GM19395 (cell line): Measurements from ENCODE around the gene ANKFN1.

Experiments
- ATAC-seq: cut with Tn5 transposase; IDR thresholded peaks from one replicate; pipeline ENCODE4 v1.9.1; 2021; ENCODE audit warnings: mild to moderate bottlenecking, moderate library complexity; ENCODE audit not compliant: unreplicated experiment

The ANKFN1 gene

GRCh38 chr17:56425483-56425882 is 272.2 kb downstream of the ANKFN1 start:
- no peak for ATAC-seq

DNA sequence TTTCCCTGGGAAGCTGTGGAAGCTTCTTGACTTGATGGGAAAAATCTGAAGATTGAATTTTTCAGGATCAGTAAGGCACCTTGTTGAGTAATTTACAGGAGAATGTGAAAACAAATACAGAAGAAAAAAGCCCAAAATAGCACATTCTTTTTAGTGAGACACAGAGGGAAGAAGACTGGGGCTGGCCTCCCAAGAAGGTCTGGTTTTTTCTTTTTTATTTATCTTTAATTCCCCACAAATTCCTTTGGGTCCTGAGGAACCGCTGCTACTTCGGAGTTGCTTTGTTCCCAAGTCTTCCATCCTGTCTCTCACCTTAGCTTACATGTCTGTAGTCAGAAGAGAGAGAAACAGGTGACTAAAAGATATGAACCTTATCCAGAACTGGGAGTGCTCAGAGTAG is 273.6 kb downstream of the ANKFN1 start:
- ATAC-seq, result no peak

GRCh38 chr17:56431736-56432135 is 278.5 kb downstream of the ANKFN1 start:
- ATAC-seq, result no peak

GRCh38 chr17:56432443-56432842 is 279.2 kb downstream of the ANKFN1 start:
- no peak for ATAC-seq

DNA sequence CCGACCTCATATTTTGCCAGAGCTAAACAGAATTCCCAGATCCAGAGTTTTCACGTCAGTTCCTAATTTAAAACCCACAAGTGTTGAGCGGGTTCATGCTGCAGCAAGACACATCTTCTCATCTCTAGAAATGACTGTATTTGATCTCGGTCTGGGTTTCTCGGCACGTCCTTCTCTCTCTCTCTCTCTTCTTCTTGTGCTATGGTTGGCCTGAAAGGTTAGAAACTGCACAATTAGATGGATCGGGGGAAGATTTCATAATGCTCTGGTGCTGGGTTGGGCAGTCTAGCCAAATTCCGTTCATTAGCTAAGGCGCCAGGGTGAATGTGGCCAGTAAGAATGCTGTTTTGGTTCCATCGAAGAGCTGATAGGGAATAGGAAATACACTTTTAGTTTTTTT is 281.3 kb downstream of the ANKFN1 start:
- no peak for ATAC-seq

- no peak for ATAC-seq
Observed at GRCh38 chr17:56436142-56436541, 282.9 kb downstream of the ANKFN1 start.

DNA sequence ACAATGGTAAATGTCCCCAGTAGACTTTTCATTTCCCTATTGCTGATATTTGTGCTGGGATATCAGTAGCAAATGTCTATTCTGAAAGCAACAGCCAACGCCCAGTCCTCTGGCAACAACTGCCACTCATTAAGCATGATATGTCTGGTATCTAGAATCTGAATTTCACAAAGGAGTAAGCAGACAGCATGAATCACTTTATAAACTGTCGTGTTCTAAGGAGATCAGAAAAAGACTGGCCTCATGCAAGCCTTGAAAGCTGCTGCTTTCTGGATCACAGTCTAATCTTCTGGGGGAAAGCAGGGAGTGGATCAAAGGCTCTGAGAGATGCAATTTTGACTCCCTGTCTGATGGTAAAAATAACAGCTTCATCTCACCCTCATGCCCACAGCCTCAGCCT is 287.1 kb downstream of the ANKFN1 start:
- ATAC-seq, result no peak

GRCh38 chr17:56441308-56441707 is 288.0 kb downstream of the ANKFN1 start:
- no peak for ATAC-seq

DNA sequence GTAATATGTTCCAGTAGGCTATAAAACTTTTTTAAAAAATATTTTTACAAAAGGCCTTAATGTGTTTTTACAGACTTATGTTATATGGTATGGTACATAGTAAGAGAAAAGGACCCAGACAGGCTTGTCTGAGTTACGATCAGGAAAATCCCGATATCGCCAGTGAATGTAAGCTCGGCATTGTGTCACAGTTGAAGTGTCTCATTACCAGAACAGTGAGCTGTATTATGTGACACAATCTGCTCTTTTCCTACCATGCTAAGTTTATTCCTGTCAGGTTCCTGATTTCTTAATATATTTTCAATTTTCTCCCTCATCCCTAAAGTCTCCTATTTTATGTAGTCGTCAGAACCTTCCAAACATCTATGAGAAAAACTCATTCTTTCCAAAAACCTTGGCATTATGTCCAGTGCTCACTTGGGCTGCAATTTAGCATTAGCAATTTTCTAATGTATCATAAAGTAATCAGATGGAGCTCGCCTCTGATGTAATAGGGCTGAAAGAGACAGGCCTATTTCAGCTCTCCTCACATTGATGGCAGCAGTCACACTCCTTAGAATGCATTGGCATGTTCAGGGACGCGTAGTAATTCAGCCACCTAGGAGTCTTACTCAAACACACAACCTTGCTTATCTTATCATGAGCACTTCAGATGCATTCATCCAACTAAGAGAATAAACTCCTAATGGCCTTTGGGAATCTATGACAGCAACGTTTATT is 292.6 kb downstream of the ANKFN1 start:
- no peak for ATAC-seq

DNA sequence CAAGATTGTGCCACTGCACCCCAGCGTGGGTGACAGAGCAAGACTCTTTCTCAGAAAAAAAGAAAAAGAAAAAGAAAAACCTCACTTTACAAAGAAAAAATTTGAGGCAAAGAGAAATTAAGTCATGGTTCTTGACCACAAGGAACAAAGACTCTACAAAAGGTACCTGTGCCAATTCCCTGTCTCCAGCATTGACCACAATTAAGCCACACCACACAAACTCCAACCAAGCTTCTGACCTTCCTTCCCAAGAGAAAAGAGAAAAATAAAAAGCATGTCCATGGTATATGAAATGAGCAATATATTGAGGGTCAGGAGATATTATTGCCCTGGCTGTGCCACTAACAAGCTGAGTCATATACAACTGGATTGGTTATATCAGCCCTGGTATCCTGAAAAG is 293.9 kb downstream of the ANKFN1 start:
- no peak for ATAC-seq

DNA sequence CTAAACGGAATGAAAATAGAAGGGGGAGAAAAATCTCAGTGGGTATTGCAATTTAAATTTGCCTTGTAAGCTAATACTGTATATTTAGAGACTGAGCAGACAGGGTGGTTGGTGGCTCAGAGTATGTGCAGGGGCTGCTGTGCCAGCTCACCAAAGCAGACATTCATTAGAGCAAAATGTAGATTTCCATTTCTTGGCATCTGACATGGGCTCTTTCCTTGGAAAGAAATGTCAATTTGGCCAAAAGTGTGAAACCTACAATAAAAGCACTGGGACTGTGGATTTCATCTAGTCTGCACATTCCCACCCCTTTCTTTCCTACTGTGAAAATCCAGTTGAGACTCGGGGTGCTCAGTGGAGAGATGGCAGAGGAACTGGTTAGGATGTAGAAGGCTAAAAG is 295.1 kb downstream of the ANKFN1 start:
- no peak for ATAC-seq

DNA sequence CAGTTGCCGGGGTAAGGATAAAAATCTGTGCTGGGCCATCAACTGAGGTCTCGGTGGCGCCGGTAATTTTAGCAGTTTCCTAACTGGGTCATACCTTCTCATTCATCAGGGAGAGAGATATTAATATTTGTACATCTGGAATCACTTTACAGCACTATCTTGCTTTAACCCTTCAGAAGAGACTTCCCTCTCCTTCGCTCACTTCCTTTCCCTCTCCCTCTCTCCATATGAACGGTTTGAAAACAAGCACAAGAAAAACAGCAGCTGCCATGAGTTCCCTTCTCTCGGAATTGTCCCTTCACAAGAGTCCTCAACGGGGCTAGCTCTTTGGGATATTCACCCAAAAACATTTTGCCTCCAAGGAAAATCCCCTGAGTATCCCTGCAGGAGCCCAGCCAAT is 295.9 kb downstream of the ANKFN1 start:
- no peak for ATAC-seq

GRCh38 chr17:56451629-56452028 is 298.4 kb downstream of the ANKFN1 start:
- ATAC-seq, result no peak

- no peak for ATAC-seq
Observed at GRCh38 chr17:56452461-56452860, 299.2 kb downstream of the ANKFN1 start.

DNA sequence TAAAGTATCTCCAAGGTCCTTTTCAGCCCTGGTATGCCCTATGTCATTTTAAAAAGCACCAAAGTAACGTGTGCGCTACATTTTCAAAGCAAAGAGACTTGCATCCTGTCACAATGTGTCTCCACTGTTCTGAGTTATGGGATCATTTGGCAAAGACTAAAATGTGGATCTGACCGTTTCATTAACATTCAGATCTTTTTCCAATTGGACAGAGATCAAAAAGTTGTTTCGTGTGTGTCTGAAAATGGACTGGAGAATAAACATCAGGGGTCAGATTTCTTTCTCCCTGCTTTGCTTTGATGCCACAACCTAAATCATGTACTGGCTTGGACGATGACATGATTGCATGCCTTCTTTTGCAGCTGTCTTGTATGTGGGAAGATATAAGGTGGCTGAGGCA is 304.2 kb downstream of the ANKFN1 start:
- no peak for ATAC-seq

DNA sequence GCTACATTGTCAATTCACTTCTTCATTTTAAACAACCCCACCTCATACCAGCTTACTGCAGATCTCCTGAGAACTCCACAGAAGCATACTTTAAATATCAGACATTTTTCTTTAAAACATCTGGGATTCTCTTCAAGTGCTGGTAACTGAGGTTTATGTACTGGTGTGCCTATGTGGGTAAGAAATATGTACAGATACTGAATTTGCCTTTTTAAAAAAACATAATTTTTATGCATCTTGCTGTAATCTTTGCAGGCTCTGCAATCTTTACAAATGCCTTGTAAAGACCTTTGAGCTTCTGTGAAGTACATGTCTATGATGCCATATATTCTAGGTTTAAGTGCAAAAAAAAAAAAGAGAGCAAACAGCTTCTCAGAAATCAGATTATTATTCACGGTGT is 312.6 kb downstream of the ANKFN1 start:
- ATAC-seq, result no peak

- no peak for ATAC-seq
Observed at GRCh38 chr17:56468840-56469239, 315.6 kb downstream of the ANKFN1 start.

GRCh38 chr17:56471696-56472095 is 318.4 kb downstream of the ANKFN1 start:
- ATAC-seq, result no peak

- ATAC-seq, result no peak
Observed at GRCh38 chr17:56475116-56475515, 321.8 kb downstream of the ANKFN1 start.

DNA sequence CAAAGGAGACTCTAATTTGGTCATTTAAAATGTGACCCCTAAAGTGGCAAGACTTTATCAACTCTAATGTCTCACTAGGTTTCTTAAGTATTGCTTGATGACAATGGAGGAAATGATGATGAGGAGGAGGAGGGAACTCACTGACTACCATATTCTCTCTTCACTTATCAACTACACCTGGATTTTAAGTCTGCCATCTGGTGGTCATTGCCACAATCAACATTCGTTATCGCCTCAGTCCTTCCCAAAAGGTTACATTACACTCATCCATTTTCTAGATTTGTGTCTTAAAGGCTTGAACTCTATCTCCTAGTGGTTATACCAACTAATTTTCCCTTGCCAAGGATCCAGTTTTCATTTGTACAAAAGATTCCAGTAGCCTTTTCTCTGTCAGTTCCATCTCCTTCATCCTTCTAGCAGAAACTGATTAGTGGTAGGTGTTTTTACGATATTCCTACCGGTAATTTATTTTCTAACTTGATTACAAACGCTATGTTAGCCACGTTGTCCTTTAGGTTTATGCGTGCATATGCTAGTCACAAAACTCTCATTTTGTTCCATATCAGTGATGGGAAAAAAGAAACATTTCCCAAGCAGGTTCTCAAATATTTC is 325.7 kb downstream of the ANKFN1 start:
- no peak for ATAC-seq

- ATAC-seq, result no peak
Observed at GRCh38 chr17:56480501-56480900, 327.2 kb downstream of the ANKFN1 start.

DNA sequence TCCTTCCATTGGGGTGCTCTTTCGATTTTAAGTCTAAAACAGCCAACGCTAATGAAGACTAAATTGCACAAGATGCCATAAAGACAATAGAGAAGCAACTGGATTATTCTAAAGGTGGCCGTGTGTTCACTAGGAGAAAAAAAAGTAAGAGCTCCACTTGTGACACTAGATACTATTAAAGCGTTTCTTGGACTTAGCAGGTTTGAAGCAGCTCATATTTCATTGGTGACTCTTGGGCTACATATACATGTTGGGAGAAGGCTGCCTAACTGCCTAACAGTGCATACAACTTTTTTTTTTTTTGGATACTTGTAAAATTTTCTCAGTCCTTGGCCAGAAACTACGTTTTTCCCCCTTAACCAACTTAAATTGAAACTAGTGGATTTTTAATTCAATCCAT is 328.4 kb downstream of the ANKFN1 start:
- no peak for ATAC-seq

GRCh38 chr17:56482229-56482628 is 329.0 kb downstream of the ANKFN1 start:
- no peak for ATAC-seq
